DMS153 treated with DMSO at 0.1 percent for 48 hours (cell line): Measurements from ENCODE around the gene EXOC4.

Source experiments
- DNase-seq: peaks from one replicate; lab custom pipeline; 2025; ENCODE audit not compliant: unreplicated experiment; lab: John Stamatoyannopoulos, UW

EXOC4 gene

GRCh38 chr7:133696056-133696455 is 443.2 kb downstream of the EXOC4 start:
- DNase-seq: no peak

GRCh38 chr7:133697585-133697984 is 444.7 kb downstream of the EXOC4 start:
- DNase-seq: no peak

- no peak for DNase-seq
Measured at GRCh38 chr7:133698127-133698526, 445.2 kb downstream of the EXOC4 start.

GRCh38 chr7:133699386-133699785 is 446.5 kb downstream of the EXOC4 start:
- no peak for DNase-seq

GRCh38 chr7:133702078-133702477 is 449.2 kb downstream of the EXOC4 start:
- no peak for DNase-seq

GRCh38 chr7:133702960-133703359 is 450.1 kb downstream of the EXOC4 start:
- no peak for DNase-seq

- no peak for DNase-seq
Measured at GRCh38 chr7:133703547-133703946, 450.7 kb downstream of the EXOC4 start.

GRCh38 chr7:133704453-133704852 is 451.6 kb downstream of the EXOC4 start:
- no peak for DNase-seq

GRCh38 chr7:133705596-133705995 is 452.7 kb downstream of the EXOC4 start:
- no peak for DNase-seq

- DNase-seq: no peak
Measured at GRCh38 chr7:133706016-133706415, 453.1 kb downstream of the EXOC4 start.

GRCh38 chr7:133709036-133709880 is 456.4 kb downstream of the EXOC4 start:
- no peak for DNase-seq

- no peak for DNase-seq
Measured at GRCh38 chr7:133712544-133712943, 459.7 kb downstream of the EXOC4 start.

- DNase-seq: no peak
Measured at GRCh38 chr7:133714654-133715053, 461.8 kb downstream of the EXOC4 start.

- no peak for DNase-seq
Measured at GRCh38 chr7:133718131-133718530, 465.3 kb downstream of the EXOC4 start.

- no peak for DNase-seq
Measured at GRCh38 chr7:133723044-133723443, 470.2 kb downstream of the EXOC4 start.

GRCh38 chr7:133724148-133724547 is 471.3 kb downstream of the EXOC4 start:
- no peak for DNase-seq

- DNase-seq: no peak
Measured at GRCh38 chr7:133724694-133725093, 471.8 kb downstream of the EXOC4 start.

- DNase-seq: no peak
Measured at GRCh38 chr7:133727476-133728214, 474.8 kb downstream of the EXOC4 start.

- DNase-seq: no peak
Measured at GRCh38 chr7:133730360-133730759, 477.5 kb downstream of the EXOC4 start.

GRCh38 chr7:133733401-133733800 is 480.5 kb downstream of the EXOC4 start:
- DNase-seq: no peak

GRCh38 chr7:133735222-133735621 is 482.3 kb downstream of the EXOC4 start:
- DNase-seq: no peak

- DNase-seq: no peak
Measured at GRCh38 chr7:133739817-133740216, 486.9 kb downstream of the EXOC4 start.
